Measurements from ENCODE around the gene CCDC51.
"Not testable (repeated sequence)": the region's sequence is repeated elsewhere in the genome, so short reads cannot be mapped to it uniquely, and the experiment has no call there.

CCDC51 gene

DNA sequence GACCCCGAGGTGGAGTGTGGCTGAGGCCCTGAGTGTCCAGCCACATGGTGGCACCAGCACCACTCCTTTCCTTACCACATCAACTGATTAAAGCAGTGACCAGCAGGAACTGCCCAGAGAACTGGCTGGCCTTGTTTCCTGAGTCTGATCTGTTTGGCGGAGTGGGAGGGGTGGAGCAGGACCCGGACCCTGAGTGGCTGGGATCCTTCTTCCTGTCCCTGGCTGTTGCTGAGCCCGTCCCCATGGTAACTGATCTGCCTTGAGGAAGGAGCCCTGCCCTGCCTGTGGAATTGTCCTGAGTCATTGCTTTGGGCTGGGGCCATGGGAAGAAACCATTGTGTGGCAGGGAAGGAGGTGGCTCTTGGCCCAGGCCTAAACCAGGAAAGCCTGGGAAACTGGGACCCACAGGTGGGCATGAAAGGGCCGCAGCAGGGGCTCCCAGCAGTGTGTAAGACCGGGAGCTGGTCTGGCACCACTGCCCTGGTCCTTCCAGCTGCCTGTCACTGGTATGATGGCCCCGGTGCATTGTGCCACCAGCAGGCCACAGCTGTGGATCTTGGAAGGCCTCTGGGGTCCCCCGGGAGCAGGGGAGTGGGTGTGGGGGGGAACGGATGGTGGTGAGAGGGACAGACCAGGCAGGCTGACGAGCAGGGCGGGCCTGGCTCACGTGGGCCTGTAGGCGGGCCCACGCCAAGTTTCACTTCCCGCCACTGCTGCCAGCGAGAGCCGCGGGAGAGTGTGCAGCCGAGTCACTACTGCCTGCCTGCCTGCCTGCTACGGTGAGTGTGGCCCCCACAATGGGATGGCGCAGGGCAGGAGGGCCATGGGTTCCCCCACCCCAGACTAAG, 25.8 kb upstream of the CCDC51 start:
- peak; percentile 100 for DNase-seq

DNA sequence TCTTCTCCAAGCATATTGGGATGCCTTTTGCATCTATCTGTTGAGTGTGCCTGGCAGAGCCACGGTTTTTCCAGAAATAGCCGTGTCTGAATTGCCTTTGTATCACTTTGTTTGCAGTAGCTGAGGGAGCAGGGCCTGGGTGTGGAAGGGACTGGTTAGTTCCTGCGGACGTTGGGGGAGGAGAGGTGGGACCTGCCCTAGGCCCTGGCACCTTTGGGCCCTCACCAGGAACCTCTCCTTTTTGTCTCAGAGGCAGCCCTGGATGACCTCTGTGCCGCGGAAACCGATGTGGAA, 25.3 kb upstream of the CCDC51 start:
- no peak for DNase-seq

DNA sequence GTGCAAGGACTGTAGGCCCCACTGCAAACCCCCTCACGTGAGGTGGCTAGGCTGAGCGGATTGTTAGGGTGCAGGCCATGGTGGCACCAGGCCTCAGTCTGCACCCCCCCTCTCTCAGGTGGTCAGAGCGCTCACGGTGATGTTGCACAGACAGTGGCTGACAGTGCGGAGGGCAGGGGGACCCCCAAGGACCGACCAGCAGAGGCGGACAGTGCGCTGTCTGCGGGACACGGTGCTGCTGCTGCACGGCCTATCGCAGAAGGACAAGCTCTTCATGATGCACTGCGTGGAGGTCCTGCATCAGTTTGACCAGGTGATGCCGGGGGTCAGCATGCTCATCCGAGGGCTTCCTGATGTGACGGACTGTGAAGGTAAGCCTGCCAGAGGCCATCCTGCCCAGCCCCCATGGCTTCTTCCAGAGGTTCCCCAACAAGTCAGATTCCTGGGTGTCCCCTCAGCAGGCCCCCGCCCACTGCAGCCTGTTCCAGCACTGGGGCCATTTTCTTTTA, 24.8 kb upstream of the CCDC51 start:
- no peak for DNase-seq

DNA sequence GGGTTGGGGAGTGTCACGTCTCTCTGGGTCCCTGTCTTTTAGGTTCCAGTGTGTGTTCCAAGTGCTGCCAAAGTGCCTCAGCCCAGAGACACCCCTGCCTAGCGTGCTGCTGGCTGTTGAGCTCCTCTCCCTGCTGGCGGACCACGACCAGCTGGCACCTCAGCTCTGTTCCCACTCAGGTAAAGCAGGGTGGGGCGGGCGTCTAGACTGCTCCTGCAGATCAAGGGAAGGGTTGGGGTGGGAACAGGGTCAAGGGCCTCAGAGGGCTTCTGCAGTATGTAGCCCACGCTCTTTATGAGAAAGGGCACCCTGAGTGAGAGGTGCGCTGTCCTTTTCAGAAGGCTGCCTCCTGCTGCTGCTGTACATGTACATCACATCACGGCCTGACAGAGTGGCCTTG, 23.8 kb upstream of the CCDC51 start:
- DNase-seq = no peak

DNA sequence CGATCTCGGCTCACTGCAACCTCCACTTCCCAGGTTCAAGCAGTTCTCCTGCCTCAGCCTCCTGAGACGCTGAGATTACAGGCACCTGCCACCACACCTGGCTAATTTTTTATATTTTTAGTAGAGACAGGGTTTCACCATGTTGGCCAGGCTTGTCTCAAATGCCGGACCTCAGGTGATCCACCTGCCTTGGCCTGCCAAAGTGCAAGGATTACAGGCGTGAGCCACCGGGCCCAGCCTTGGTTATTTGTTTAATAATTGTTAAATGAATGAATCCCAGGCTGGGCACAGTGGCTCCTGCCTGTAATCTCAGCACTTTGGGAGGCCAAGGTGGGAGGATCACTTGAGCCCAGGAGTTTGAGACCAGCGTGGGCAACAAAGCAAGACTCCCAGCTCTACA, 21.8 kb upstream of the CCDC51 start:
- not testable (repeated sequence) for DNase-seq

DNA sequence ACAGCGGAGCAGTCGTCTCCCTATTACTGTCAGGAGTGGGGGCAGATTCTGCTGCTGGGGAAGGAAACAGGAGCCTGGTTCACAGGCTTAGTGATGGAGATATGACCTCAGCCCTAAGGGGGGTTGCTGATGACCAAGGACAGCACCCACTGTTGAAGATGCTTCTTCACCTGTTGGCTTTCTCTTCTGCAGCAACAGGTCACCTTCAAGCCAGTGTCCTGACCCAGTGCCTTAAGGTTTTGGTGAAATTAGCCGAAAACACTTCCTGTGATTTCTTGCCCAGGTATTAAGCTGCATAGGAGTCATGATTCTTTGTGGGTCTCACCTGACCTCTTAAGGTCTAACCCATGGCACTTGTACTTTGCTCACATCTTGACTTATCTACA, 20.6 kb upstream of the CCDC51 start:
- no peak for DNase-seq

DNA sequence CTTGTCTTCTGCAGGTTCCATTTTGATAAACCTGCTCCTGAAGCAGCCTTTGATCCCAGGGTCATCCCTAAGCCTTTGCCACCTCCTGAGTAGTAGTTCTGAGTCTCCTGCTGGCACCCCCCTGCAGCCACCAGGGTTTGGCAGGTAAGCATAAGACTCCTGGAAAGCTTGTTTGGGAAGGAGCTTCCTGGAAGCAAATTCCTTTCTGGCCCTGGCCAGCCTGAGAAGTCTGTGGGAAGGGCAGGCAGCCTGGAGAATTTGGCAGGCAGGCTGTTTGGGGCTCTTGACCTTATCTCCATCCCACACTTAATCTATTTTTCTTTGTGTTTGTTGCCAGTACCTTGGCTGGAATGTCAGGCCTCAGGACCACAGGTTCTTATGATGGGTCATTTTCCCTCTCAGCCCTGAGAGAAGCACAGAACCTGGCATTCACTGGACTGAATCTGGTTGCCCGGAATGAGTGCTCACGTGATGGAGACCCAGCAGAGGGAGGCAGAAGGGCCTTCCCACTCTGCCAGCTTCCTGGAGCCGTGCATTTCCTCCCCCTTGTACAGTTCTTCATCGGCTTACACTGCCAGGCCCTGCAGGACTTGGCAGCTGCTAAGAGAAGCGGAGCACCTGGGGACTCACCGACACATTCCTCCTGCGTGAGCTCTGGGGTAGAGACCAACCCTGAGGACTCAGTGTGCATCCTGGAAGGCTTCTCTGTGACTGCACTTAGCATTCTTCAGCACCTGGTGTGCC, 20.0 kb upstream of the CCDC51 start:
- no peak for DNase-seq

DNA sequence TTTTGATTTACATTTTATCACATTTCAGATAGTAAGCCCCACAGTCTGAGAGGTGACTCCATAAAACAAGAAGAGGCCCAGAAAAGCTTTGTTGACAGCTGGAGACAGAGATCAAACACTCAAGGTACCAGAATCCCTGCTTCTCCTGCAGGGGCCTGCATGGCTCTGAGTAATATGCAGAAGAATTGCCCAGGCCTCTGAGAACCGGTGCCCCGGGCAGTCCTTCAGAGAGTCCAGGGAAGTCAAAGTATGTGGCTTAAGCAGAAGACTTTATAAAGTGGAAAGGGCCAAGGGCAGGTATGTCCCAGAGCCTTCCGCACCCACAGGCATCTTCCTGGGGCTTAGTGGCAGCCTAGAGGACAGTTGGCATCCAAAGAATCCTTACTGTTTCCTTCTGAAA, 19.4 kb upstream of the CCDC51 start:
- no peak for DNase-seq

DNA sequence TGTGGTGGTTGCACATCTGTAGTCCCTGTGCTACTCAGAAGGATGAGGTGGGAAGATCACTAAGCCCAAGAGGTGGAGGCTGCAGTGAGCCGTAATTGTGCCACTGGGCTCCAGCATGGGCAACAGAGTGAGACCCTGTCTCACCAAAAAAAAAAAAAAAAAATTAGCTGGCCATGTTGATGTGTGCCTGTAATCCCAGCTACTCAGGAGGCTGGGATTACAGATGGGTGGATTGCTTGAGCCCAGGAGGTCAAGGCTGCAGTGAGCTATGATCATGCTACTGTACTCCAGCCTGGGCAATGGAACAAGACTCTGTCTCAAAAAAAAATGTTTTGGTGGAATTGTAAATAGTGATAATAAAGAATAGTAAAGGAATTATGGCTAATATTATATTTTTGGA, 16.5 kb upstream of the CCDC51 start:
- DNase-seq = no peak

DNA sequence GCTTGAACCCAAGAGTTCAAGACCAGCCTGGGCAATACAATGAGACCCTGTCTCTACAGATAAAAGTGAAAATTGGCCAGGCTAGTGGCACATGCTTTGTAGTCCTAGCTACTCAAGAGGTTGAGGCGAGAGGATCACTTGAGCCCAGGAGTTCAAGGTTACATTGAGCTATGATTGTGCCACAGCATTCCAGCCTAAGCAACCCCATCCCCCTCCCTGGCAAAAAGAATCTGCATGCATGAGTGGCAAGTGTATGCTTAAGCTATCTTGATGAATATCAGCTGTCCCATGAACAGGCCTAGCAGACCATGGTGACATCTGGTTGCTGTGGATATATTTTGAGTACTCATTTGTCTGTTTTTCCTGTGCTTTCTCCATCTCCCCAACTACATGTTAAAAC, 11.4 kb upstream of the CCDC51 start:
- DNase-seq = no peak

DNA sequence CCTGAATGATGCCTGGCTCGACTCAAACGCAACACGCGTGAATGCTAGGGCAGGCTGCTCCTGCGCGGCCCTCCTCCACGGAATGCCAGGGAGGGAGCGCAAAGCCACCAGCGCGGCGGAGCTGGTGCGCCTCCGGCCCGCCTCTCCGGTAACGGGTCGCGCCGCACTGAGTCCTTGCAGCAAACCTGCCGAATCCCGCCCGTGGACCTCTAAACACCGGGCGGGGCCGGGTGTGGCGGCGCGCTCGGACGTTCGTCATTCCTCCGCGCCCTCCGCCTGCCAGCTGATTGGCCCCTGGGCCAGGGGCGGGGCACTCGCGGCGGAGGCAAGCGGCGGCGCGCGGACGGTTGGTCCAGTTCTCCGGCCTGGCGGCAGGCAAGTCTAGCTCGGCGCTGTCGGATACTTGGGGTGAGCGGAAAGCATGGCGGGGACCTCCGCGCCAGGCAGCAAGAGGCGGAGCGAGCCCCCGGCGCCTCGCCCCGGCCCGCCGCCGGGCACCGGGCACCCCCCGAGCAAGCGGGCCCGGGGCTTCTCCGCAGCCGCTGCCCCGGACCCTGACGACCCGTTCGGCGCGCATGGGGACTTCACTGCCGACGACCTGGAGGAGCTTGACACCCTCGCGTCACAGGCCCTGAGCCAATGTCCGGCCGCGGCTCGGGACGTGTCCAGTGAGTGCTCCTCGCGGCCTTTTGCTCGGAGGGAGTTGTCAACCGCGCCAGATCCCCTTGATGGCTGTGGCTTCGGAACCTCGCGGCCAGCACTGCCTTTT, 6.7 kb upstream of the CCDC51 start, which contains the start of gene ATRIP:
Gene ATRIP, plus strand, starts transcription at position 313 of the 769 bp plus-strand sequence. Its CDS starts 109 bp downstream, at position 422.
- peak; percentile 89 for DNase-seq

DNA sequence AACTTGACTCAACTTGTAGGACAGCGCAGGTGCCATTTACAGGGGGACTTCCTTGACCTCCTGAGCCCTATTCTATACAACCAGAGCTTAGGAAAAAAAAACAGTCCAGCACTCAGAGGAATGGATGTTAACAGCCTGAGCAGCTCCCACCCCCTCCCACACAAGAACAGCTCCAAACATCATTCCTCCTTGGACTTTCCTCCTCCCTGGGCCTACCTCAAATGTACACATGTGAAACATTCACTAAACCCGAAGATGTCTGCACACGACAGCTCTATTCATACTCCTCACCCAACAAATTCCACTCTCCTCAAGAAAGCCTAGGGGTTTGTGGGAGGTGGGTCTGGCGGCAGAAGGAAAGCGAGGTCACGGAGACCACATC, 6.1 kb upstream of the CCDC51 start:
- DNase-seq = no peak

DNA sequence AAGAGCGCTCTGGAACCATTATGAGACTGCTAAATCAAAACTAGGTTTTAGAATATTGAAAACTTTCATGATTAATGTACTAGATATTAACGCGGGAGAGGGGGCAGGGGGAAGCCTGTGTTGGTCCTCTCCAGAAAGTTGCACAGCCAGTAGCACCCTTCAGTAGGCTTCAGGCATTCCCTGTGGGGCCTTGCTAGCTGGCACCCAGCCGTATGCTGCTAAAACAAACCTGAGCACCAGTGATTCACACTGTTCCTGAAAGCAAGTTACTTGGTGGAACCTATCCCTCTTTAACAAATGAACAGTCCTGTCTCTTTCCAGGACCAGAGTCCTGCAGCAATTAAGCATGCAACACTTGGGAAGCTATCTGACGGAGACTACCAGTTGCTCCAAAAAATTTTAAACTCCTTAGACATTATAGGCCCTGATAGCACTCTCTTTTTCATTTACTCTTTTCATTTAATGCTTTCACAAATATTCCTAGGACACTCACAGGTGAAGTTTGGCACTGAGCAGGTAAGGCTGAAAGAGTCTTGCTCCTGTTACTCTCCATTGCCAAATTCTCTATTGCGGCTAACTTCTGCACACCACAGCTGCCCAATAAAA, 5.5 kb upstream of the CCDC51 start:
- DNase-seq = no peak

DNA sequence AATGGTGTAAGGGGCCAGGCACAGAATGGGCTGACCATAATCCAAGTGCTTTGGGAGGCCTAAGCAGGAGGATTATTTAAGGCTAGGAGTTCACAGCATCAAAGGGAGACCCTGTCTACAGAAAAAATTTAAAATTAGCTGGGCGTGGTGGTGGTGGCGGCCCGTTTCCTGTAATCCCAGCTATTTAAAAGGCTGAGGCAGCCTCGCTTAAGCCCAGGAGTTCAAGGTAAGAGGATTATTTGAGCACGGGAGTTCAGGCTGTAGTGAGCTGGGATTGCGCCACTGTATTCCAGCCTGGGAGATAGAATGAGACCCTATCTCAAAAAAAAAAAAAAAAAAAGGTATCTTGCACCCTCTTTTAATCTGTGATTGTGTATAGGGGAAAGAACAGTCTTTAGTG, 2.0 kb upstream of the CCDC51 start:
- DNase-seq = no peak

DNA sequence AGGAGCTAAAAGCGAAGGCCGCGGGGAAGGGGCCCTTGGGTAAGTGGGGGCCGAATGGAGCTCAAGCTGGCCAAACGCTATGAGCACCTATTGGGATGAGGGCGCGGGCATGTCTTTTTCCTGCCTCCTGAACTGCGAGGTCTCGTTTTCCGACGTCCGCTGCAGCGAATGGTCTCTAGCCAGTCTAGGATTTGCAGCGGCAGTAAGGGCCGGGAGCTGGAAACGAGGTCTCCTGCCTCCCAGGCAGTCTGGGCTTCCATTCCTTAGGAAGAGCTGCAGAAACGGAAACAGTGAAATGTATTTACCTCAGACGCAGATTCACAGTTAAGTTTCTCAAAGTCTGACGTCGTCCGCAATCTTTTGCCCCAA, 655 bp upstream of the CCDC51 start:
- no peak for DNase-seq

DNA sequence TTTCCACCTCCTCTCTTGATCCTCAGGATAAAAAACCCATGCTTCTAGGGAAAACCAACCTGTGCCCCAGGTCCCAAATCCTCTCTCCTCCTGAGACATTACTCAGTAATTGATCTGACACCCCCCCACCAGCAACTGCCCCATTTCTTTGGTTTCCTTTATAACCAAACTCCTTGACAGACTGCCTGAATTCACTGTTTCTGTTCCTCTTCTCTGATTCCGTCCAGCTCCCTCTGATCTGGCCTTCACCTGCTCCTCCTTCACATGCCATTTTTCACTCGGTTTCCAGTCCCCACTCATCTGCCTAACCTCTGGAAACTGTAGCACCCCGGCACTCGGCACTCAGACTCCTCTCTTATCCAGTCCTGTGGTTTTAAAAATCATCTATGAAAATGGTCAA, 2.1 kb downstream of the CCDC51 start:
- DNase-seq = no peak

DNA sequence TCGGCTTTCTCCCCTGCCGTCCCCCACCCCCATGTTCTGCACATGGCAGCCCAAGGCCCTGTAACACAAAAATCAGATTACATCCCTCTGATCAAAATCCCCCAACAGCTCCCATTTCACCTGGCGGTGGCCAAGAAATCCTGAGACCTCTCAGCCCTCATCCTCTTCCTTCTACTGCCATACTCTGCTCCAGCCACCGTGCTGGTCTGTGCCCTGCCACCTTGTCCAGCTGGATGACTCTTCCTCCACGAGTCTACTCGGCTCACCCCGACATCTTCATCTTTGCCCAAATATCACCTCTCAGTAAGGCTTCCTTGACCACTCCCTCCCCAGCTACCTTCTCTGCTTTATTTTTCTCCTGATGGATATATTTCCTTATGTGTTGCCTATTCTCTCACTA, 3.1 kb downstream of the CCDC51 start:
- DNase-seq = no peak

DNA sequence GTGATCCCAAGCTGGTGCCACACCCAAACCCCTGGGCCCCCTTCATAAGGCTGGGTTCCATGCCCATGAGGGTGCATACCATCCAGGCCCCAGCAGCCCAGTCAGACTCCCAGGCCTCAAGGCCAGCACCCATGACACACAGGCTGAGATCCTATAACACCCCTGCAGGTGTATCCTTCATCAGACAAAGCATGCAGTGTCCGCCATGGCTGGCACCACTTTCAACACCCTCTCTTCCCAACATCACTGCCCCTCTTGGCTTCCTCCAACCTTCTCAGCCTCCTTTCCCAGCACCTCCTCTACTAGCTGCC, 3.5 kb downstream of the CCDC51 start:
- DNase-seq = no peak

DNA sequence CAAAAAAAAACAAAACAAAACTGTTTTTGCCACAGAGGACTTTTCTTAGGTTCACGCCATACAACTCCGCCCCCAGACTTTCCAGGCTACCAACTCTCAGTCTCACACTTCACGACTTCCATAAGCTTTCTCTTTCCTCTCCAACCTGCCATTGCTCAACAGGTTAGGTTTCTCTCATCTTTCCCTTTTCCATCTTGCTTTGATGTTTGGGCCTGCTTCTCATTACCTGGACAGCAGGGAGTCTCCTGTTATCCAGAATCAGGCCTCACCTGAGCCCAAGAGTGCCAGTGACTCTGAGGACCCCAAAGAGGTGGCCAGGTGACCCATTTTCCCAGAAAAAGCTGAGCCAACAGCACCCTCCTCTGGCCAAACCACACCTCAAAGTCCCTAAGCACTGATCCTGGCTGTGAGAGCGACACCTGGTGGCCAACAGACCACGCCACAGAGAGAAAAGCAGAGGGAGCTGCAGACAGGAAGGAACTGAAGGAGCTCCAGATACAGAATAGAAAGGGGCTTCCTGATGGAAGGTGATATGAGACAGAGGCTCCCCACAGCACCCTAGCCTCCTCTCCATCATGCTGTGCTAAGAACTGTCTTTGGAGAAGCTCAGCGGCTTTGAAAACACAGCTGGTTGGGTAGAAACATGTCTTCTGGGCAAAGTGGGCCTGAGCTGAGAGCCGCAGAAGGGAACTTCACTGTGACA, 4.0 kb downstream of the CCDC51 start:
- peak; percentile 46 for DNase-seq

DNA sequence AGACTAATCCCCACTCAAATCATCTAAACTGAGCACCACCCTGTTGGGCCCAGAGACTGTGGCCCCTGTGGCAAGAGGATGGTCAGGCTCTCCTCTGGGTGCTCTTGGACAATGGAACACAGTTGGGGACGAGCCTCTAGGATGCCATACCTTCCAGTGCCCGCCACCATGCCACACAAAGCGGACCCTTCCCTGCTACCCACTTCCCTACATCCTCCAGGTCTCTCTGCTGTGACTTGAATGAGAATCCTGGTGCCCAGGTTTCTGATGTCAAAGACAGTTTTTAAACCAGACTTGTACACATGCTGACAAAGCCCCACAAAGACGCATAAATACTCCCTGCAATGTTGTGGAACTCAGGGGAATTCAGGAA, 4.7 kb downstream of the CCDC51 start:
- no peak for DNase-seq

DNA sequence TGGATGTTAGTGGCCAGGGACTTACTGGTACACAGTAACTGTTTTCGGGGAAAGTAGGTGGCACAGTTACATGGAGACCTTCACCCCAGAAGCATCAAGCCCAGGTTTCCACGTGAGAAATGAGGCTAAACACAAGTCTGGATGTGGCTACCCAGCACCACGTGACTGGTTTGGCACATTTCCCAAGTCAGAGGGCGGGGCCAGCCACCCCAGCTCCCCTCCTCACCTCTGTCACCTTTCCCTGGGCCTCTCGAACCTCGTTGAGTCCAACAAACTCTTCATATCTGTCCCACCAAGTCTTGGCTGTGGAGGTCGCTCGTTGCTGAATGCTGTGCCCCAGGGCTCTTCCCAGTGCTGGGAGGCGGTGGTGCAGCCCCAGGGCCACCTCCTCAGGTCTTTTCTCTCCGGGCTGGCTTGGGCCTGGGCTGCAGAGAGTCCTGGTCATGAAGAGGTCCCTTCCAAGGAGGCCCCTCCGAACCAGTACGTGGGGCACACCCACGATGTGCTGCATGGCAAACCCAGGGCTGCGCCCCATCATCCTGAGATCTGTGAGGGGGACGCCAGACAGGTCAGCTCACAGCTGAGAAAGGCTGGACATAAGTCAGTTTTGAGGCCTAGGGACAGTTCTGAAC, 5.2 kb downstream of the CCDC51 start:
- DNase-seq = no peak

DNA sequence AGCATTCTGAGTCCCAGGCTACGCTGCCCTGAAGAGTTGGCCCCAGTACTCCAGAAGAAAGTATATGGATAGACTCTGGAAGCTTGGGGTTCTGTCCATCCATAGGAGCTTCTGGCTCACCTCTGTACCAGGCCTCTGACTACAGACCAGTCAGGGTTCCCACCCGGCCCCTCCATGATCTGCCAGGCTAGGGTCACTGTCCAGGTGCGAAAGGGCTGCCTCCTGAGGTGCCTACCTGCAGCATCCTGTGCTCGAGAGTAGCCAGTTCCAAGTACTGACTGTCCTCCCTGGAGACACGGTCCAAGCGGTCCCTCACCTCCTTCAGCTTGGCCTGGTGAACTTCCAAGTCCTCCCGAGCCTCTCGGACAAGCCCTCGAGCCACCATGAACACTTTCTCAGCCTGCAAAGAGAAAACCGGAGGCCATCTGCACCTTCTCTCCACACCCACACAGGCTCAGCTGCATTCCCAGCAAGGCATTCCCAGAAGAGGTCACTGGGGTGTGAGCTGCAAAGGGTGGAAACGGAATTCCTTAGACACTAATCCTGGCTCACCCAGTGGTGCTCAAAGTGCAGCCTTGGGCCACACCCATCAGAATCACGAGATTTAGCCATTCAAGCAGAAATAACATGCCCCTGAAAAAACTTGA, 6.3 kb downstream of the CCDC51 start:
- DNase-seq = no peak

All from amniotic stem cell (primary cell).